Measurements from ENCODE around the gene TMEM184B. TPM values are rescaled to one million over a fixed set of nuclear protein-coding genes. Genes with fewer than 3 reads are reported as not detected.

Gene TMEM184B
- total RNA-seq, 1 donor = 30.0 TPM

- H3K4me1 ChIP-seq (ENCODE audit: insufficient read depth, low read length) = peaks cover 28% of the 10 kb centered on the region
- H3K36me3 ChIP-seq (ENCODE audit: insufficient read depth, low read length) = no peaks in the 10 kb centered on the region
- no peaks in the 10 kb centered on the region for H3K27me3 ChIP-seq (ENCODE audit: insufficient read depth, low read length)
- H3K79me2 ChIP-seq (ENCODE audit: insufficient read depth, low read length) = peaks cover 25% of the 10 kb centered on the region
- no peaks in the 10 kb centered on the region for H3K9me3 ChIP-seq (ENCODE audit: low read depth, low read length)
- H3K27ac ChIP-seq (ENCODE audit: low read depth, low read length) = no peak overlapping the region
- no peak overlapping the region for H2AFZ ChIP-seq (ENCODE audit: low read length)
- H3K4me2 ChIP-seq (ENCODE audit: insufficient read depth, low read length) = no peak overlapping the region
- peak; percentile 67 for DNase-seq (ENCODE audit: insufficient read length, low spot score, missing footprints)
- no peak overlapping the region for H3K4me3 ChIP-seq (ENCODE audit: insufficient read depth, low read length)
- TF ChIP-seq CTCF (IDR thresholded peaks at IDR 0.05; ENCODE audit: extremely low read depth, low read depth, low read length) = no peak
- H4K20me1 ChIP-seq (ENCODE audit: insufficient read depth, low read length) = peaks cover 17% of the 10 kb centered on the region
Observed at GRCh38 chr22:38199826-38200559, 72.8 kb downstream of the TMEM184B start.

GRCh38 chr22:38196791-38197419, 75.9 kb downstream of the TMEM184B start:
- H3K4me2 ChIP-seq (ENCODE audit: insufficient read depth, low read length) = no peak overlapping the region
- no peaks in the 10 kb centered on the region for H4K20me1 ChIP-seq (ENCODE audit: insufficient read depth, low read length)
- no peaks in the 10 kb centered on the region for H3K27me3 ChIP-seq (ENCODE audit: insufficient read depth, low read length)
- H3K4me1 ChIP-seq (ENCODE audit: insufficient read depth, low read length) = peaks cover 27% of the 10 kb centered on the region
- no peak overlapping the region for H3K27ac ChIP-seq (ENCODE audit: low read depth, low read length)
- no peaks in the 10 kb centered on the region for H3K9me3 ChIP-seq (ENCODE audit: low read depth, low read length)
- no peak overlapping the region for H3K4me3 ChIP-seq (ENCODE audit: insufficient read depth, low read length)
- no peaks in the 10 kb centered on the region for H3K79me2 ChIP-seq (ENCODE audit: insufficient read depth, low read length)
- H2AFZ ChIP-seq (ENCODE audit: low read length) = no peak overlapping the region
- no peak for TF ChIP-seq CTCF (IDR thresholded peaks at IDR 0.05; ENCODE audit: extremely low read depth, low read depth, low read length)
- DNase-seq (ENCODE audit: insufficient read length, low spot score, missing footprints) = no peak
- H3K36me3 ChIP-seq (ENCODE audit: insufficient read depth, low read length) = no peaks in the 10 kb centered on the region

GRCh38 chr22:38193580-38193979, 79.2 kb downstream of the TMEM184B start:
- Histone ChIP-seq H3K9me3 (ENCODE audit: low read depth, low read length) (no peaks in the 10 kb centered on the region), H4K20me1 (ENCODE audit: insufficient read depth, low read length) (no peaks in the 10 kb centered on the region), H3K36me3 (ENCODE audit: insufficient read depth, low read length) (no peaks in the 10 kb centered on the region), H3K79me2 (ENCODE audit: insufficient read depth, low read length) (no peaks in the 10 kb centered on the region), H3K4me2 (ENCODE audit: insufficient read depth, low read length) (no peak overlapping the region), H2AFZ (ENCODE audit: low read length) (no peak overlapping the region), H3K4me3 (ENCODE audit: insufficient read depth, low read length) (no peak overlapping the region), H3K27me3 (ENCODE audit: insufficient read depth, low read length) (no peaks in the 10 kb centered on the region), H3K27ac (ENCODE audit: low read depth, low read length) (no peak overlapping the region), H3K4me1 (ENCODE audit: insufficient read depth, low read length) (peaks cover 31% of the 10 kb centered on the region)
- TF ChIP-seq CTCF (IDR thresholded peaks at IDR 0.05; ENCODE audit: extremely low read depth, low read depth, low read length) = no peak
- DNase-seq (ENCODE audit: insufficient read length, low spot score, missing footprints) = no peak

GRCh38 chr22:38192475-38192863, 80.3 kb downstream of the TMEM184B start:
- no peak overlapping the region for H3K27ac ChIP-seq (ENCODE audit: low read depth, low read length)
- no peak for DNase-seq (ENCODE audit: insufficient read length, low spot score, missing footprints)
- H3K27me3 ChIP-seq (ENCODE audit: insufficient read depth, low read length) = no peaks in the 10 kb centered on the region
- no peak overlapping the region for H3K4me2 ChIP-seq (ENCODE audit: insufficient read depth, low read length)
- peaks cover 31% of the 10 kb centered on the region for H3K4me1 ChIP-seq (ENCODE audit: insufficient read depth, low read length)
- H3K79me2 ChIP-seq (ENCODE audit: insufficient read depth, low read length) = no peaks in the 10 kb centered on the region
- H4K20me1 ChIP-seq (ENCODE audit: insufficient read depth, low read length) = no peaks in the 10 kb centered on the region
- H3K36me3 ChIP-seq (ENCODE audit: insufficient read depth, low read length) = no peaks in the 10 kb centered on the region
- H3K9me3 ChIP-seq (ENCODE audit: low read depth, low read length) = no peaks in the 10 kb centered on the region
- H2AFZ ChIP-seq (ENCODE audit: low read length) = no peak overlapping the region
- H3K4me3 ChIP-seq (ENCODE audit: insufficient read depth, low read length) = no peak overlapping the region
- no peak for TF ChIP-seq CTCF (IDR thresholded peaks at IDR 0.05; ENCODE audit: extremely low read depth, low read depth, low read length)
